ENCODE data around the gene HOXD1.
A peak's percentile ranks its signal among the peaks of the same experiment; 100 is the strongest.

The HOXD1 gene

DNA sequence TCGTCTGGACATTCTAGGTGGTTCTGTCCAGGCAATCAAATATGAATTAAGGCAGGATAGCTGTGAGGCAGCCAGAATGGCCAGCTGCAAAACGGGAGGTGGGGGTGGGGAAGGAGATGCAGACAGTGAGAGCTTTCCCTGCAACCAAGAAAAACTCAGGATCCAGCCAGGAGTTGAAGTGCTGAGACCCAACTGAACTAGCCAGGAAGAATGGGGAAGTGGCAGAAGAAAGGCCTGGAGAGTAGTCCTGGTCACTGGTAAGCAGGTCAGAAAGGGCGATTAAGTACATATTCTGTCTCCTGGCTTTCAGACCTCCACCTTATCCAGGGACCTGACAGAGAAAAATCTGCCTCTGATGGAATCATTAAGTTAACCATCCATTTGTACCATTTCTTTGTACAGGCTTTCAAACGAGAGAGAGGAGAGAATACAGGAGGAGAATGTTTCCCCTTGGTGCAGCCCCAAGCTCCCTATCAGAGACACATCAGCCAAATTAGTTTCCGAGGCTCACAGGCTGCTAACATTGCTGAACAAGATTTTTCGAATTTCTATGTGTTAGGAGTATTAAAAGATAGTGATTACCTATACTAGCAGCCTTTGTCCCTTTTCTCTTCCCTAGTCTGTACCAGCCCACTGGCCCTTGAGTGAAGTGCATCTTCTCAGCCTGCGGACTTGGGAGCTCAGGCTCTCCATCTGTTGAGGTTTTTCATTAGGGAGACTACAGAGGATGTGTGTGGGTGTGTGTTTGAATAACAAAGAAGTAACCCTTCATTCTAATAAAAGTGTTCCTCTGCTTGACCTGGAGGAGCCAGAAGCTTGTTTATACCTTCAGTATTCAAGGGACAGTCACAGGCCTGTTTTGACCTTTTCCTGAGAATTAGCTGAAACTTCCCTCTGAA is 12.5 kb upstream of the HOXD1 start:
- TF ChIP-seq, protein P1, sequence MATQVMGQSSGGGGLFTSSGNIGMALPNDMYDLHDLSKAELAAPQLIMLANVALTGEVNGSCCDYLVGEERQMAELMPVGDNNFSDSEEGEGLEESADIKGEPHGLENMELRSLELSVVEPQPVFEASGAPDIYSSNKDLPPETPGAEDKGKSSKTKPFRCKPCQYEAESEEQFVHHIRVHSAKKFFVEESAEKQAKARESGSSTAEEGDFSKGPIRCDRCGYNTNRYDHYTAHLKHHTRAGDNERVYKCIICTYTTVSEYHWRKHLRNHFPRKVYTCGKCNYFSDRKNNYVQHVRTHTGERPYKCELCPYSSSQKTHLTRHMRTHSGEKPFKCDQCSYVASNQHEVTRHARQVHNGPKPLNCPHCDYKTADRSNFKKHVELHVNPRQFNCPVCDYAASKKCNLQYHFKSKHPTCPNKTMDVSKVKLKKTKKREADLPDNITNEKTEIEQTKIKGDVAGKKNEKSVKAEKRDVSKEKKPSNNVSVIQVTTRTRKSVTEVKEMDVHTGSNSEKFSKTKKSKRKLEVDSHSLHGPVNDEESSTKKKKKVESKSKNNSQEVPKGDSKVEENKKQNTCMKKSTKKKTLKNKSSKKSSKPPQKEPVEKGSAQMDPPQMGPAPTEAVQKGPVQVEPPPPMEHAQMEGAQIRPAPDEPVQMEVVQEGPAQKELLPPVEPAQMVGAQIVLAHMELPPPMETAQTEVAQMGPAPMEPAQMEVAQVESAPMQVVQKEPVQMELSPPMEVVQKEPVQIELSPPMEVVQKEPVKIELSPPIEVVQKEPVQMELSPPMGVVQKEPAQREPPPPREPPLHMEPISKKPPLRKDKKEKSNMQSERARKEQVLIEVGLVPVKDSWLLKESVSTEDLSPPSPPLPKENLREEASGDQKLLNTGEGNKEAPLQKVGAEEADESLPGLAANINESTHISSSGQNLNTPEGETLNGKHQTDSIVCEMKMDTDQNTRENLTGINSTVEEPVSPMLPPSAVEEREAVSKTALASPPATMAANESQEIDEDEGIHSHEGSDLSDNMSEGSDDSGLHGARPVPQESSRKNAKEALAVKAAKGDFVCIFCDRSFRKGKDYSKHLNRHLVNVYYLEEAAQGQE (IDR thresholded peaks at IDR 0.05; ENCODE audit: low read depth), result no peak
- TF ChIP-seq FOXM1 (IDR thresholded peaks at IDR 0.05; ENCODE audit: borderline replicate concordance, low read depth) (no peak), CEBPB (IDR thresholded peaks at IDR 0.05) (no peak)

DNA sequence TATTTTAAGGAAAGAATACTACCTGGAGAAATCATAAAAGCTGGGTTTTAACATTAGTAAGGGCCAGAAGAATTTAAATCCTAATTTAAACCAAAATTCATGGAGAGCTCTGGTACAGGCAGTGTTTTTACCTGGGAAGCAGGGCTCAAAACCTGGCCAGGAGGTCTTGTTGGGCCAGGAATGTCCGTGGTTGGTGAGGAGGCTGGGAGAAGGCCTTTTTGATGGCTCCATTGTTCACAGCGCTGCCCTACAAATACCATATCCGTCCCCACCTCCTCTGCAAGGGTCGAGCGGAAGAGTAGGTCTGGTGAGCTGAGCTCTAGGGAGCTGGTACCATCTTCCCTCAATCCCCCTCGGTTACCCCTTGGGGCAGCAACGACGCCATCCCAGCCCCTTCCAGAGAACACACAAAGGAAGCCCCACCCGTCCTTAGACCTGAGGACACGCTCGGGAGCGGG is 10.9 kb upstream of the HOXD1 start:
- TF ChIP-seq, protein P1 (IDR thresholded peaks at IDR 0.05; ENCODE audit: low read depth), result no peak
- TF ChIP-seq TAF1 (IDR thresholded peaks at IDR 0.05; ENCODE audit: low read depth) (no peak; the same call in 1 of the 2 replicates), TEAD4 (IDR thresholded peaks at IDR 0.05) (no peak), RAD21 (IDR thresholded peaks at IDR 0.05; ENCODE audit: low read depth) (no peak), YY1 (IDR thresholded peaks at IDR 0.05; ENCODE audit: low read depth) (no peak), CREB1 (IDR thresholded peaks at IDR 0.05; ENCODE audit: low read depth) (no peak)
- TF ChIP-seq, protein P2, sequence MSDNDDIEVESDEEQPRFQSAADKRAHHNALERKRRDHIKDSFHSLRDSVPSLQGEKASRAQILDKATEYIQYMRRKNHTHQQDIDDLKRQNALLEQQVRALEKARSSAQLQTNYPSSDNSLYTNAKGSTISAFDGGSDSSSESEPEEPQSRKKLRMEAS (IDR thresholded peaks at IDR 0.05), result no peak

DNA sequence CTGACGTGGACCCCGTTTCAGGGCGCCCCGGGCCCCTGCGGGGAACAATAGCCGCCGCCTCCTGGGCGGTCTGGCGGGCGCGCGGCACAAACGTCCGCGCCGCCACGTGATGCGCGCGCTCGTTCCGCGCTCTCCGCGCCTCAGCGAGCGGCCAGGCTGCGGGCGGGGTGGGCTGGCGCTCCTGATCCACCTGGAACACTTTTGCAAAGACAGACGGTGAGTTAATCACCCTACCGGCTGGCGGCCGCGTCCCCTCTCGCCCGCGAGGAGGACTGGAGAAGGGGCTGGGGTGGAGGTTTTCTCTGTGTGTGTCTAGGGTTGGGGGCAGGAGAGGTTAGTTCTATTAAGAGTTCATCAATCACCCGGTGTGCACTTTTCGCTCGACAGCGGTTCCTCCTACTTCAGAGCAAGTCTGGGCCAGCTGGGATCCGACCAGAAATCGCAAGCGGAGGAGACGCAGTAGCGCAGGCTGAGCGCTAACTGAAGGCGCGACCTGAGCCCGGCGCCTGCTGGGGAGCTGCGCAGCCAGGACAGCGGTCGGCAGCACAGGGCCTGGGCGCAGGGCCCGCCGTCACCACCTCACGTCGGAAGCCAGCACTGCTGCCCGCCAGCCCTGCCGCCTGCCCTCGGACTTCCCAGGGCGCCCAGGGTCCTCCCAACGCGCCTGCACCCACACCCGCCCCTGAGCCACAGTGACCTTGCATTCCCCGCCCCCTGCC is 10.3 kb upstream of the HOXD1 start:
- 0 out of 2 replicates have a peak, but pooled peaks have one; percentile 9 for TF ChIP-seq TAF1 (IDR thresholded peaks at IDR 0.05; ENCODE audit: low read depth)
- TF ChIP-seq CEBPB (IDR thresholded peaks at IDR 0.05), result no peak
- TF ChIP-seq, protein P3, sequence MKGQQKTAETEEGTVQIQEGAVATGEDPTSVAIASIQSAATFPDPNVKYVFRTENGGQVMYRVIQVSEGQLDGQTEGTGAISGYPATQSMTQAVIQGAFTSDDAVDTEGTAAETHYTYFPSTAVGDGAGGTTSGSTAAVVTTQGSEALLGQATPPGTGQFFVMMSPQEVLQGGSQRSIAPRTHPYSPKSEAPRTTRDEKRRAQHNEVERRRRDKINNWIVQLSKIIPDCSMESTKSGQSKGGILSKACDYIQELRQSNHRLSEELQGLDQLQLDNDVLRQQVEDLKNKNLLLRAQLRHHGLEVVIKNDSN (IDR thresholded peaks at IDR 0.05), result peak; percentile 57
- TF ChIP-seq TEAD4 (IDR thresholded peaks at IDR 0.05), result 0 out of 2 replicates have a peak, but pooled peaks have one; percentile 20
- TF ChIP-seq YY1 (IDR thresholded peaks at IDR 0.05; ENCODE audit: low read depth), result 0 out of 2 replicates have a peak, but pooled peaks have one; percentile 7
- no peak for TF ChIP-seq FOXM1 (IDR thresholded peaks at IDR 0.05; ENCODE audit: borderline replicate concordance, low read depth)
- TF ChIP-seq, protein P2 (IDR thresholded peaks at IDR 0.05), result peak; percentile 72

DNA sequence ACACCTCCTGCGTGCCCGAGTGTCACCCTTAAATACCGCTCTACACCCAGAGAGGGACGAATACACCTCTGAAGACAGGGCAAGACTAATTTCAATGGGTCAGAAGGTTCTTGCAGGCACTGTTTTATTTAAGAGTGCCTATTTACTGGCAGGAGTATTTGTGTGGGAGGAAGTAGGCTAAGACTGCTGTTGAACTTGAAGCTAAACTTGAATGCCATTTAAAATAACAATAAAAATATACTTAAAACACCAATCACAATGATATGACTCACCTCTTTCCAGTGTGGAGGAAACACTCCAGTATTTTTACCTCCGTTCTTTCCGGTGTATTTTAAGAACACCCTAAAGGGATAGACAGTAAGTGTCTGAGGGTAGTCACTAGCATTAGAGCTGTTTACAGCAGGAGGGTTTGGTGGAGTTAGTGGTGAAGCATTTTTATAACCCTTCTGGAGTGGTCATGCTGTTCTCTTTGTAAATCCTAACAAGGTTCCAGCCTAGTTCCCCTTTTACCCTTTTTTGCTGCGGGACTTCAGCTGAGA is 9.6 kb upstream of the HOXD1 start:
- TF ChIP-seq NFIC (IDR thresholded peaks at IDR 0.05) (no peak), CEBPB (IDR thresholded peaks at IDR 0.05) (no peak), EGR1 (IDR thresholded peaks at IDR 0.05) (no peak), FOXM1 (IDR thresholded peaks at IDR 0.05; ENCODE audit: borderline replicate concordance, low read depth) (no peak), TAF1 (IDR thresholded peaks at IDR 0.05; ENCODE audit: low read depth) (no peak), CREB1 (IDR thresholded peaks at IDR 0.05; ENCODE audit: low read depth) (no peak), ZBTB7A (IDR thresholded peaks at IDR 0.05; ENCODE audit: low read depth) (no peak), YY1 (IDR thresholded peaks at IDR 0.05; ENCODE audit: low read depth) (no peak), TEAD4 (IDR thresholded peaks at IDR 0.05) (no peak; the same call in 1 of the 2 replicates), EP300 (IDR thresholded peaks at IDR 0.05; ENCODE audit: borderline replicate concordance) (no peak), RAD21 (IDR thresholded peaks at IDR 0.05; ENCODE audit: low read depth) (no peak), TCF12 (IDR thresholded peaks at IDR 0.05; ENCODE audit: low read depth) (no peak)
- TF ChIP-seq, protein P2 (IDR thresholded peaks at IDR 0.05), result no peak
- TF ChIP-seq, protein P3 (IDR thresholded peaks at IDR 0.05), result no peak
- TF ChIP-seq, protein P1 (IDR thresholded peaks at IDR 0.05; ENCODE audit: low read depth), result no peak
